HPDE6-E6E7 (cell line): ENCODE results near the gene ACTR1B.
"Not testable (repeated sequence)": the region's sequence is repeated elsewhere in the genome, so short reads cannot be mapped to it uniquely, and the experiment has no call there.

Experiments used
- DNase-seq: peaks from one replicate; pipeline ENCODE4 v3.0.0; 2011; ENCODE audit warnings: missing footprints; ENCODE audit errors: extremely low spot score

The ACTR1B gene

GRCh38 chr2:97615746-97616145 is 48.1 kb downstream of the ACTR1B start:
- not testable (repeated sequence) for DNase-seq

- DNase-seq: not testable (repeated sequence)
Measured at GRCh38 chr2:97611895-97612294, 51.9 kb downstream of the ACTR1B start.

- DNase-seq: not testable (repeated sequence)
Measured at GRCh38 chr2:97608745-97609144, 55.1 kb downstream of the ACTR1B start.
